Middle frontal gyrus (tissue), 1 donor: ENCODE data around the gene SPTLC2.

Experiments
- DNase-seq: peaks from one replicate; pipeline ENCODE4 v3.0.0-alpha.2; 2015; ENCODE audit warnings: low spot score; ENCODE audit errors: extremely low spot score

The SPTLC2 gene

DNA sequence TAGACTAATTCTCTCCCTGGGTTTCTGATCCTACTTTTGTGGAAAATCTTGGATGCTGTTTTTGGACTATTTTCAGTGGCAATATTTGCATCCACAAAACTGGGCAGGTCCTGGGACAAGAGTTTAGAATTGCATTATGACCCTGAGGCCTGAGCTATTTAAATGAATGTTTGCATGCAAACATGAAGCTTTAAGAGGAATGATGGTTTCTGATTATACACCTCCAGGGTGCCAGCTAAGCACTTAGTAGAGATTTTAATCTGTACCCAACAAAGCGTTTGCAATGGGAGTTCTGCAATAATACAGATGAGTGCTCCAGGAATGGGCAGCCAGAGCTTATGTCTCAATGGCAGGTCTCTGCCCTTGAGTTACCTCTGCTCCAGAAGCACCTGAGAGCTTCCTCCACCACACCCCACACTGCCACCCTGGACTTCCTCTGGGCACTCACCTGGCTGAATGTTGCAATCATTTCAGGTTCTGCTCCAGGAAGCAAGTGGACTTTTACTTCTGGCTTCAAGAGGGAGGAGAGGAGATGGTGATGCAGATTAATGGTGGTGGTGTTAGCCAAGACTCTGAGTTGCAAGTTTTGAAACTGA, 6.0 kb upstream of the SPTLC2 start:
- no peak for DNase-seq

DNA sequence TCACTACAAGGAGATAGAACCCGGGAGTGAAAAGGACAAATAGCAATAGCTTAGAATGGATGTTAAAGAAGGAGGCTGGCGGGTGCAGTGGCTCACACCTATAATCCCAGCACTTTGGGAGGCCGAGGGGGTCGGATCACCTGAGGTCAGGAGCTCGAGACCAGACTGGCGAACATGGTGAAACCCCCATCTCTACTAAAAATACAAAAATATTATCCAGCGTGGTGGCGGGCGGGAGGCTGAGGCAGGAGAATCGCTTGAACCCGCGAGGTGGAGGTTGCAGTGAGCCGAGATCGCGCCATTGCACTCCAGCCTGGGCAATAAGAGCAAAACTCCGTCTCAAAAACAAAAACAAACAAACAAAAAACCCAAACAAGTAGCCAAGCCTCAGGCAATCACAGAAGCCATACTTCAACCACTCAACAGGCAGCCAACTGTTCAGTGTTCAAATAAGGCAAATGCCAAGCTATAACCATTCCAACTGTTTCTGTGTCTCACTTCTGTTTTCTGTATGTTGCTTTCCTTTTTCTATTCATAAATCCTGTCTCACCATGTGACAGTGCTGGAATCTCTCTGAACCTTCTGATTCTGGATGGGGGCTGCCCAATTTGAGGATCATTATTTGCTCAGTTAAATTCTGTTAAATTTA, 3.9 kb upstream of the SPTLC2 start:
- DNase-seq, result no peak

- DNase-seq, result no peak
These were observed 2.0 kb upstream of the SPTLC2 start for GRCh38 chr14:77618381-77618970.

DNA sequence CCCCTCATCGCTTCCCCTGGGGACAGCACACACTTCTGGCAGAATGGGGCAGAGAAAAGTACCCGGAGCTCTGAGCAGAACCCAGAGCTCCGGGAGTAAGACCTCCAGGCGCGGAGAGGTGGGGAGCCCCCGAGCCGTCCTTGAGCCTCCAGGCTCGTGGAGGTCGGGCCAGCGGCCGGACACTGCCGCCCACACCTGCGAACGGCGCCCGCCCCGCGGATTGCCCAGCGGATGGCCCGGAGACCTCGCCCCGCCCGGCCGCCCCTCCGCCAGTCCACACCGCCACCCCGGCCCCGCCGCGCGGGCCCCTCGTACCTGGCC, 344 bp downstream of the SPTLC2 start:
- no peak for DNase-seq

- no peak for DNase-seq
These were observed 890 bp downstream of the SPTLC2 start for GRCh38 chr14:77615361-77616132.

GRCh38 chr14:77613201-77613600, 3.2 kb downstream of the SPTLC2 start:
- no peak for DNase-seq

- DNase-seq, result no peak
These were observed 4.3 kb downstream of the SPTLC2 start for GRCh38 chr14:77612011-77612620.

DNA sequence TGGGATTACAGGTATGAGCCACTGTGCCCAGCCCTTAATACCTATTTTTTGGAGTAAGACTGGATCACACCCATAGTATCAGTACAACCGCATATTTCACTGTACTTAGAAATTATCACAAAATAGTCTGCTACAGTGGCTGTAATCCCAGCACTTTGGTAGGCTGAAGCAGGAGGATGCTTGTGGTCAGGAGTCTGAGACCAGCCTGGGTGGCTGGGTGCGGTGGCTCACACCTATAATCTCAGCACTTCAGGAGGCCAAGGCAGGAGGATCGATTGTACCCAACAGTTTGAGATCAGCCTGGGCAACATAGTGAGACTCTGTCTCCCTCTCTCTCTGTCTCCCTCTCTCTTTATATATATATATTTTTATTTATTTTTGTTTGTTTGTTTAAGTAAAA, 5.9 kb downstream of the SPTLC2 start:
- no peak for DNase-seq

DNA sequence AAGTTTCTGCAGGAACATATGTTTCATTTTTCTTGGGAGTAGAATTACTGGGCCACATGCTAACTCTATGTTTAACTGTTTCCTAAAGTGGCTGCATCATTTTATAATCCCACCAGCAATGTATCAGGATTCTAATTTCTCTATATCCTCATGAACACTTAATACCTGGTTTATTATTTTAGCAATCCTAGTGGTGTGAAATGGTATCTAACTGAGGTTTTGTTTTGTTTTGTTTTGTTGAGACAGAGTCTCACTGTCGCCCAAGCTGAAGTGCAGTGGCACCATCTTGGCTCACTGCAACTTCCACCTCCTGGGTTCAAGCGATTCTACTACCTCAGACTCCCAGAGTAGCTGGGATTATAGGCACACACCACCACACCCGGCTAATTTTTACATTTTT, 6.5 kb downstream of the SPTLC2 start:
- DNase-seq, result no peak

- no peak for DNase-seq
These were observed 8.6 kb downstream of the SPTLC2 start for GRCh38 chr14:77607741-77608302.

DNA sequence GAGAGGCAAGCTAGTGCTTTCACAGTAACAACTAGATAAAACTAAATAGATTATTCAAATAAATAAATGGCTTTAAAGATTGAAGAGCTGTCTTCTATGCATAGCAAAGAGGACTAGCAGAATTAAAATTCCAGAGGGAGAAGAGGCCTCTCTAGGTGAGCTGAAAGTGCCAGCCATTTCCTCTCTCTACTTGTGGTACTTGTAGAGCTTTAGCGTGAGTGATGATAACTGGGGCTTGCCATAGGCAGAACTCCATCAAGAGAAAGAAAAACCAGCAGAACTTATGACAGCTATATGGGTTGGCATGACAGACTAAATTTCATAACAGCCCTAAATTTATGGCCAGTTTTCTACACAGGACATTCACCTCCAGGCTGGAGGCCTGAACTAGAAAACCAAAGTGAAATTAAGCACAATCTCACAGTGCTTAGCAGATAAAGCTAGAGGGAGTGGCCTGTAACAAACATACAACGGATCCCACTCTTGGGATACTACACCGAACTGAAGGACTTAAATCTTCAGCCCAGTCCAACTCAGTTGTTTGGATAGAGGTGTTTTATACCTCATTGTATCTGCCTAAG, 11.0 kb downstream of the SPTLC2 start:
- no peak for DNase-seq

DNA sequence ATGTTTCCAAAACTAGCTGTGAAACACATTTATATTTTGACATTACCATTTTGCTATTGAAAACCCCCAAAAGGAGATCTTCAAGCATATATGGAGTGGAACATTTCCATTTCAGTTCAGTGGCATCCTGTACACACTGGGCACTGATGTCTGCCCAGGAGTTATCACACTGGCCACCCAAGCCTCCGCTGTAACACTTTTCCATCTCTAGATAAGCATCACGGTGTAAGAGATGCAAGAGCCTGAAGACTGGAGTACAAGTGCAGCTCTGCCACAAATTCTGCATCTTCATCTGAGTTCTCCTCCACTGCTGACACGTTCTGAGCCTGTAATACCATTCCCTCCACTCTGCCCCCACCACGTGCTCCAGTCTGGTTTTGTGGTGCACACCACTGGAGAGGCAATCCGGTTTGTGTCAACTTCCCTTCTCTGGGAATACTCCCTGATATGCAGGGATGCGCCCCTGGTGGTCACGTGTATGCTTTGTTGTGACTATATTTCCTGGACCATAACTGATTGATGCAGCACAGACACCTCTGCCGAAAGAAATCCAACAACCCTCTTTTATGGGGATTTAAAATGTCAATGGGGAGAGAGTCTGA, 12.7 kb downstream of the SPTLC2 start:
- no peak for DNase-seq

DNA sequence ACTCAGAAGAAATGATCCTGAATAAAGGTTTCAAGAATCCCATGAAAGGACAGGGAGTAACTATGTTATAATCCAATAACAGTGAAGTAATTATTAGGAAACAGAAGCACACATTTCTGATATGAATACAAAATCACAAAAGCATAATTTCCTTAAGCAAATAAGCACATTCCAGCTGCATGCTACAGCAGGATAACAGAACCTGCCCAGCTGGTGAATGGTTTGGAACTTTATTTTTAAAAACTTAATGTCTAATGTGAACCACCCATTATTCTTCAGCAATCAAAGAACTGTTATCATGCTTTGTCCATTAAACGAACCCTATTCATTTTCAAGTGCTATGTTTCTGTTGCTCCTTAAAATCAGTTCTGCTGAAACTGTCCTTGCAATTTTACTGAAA, 13.4 kb downstream of the SPTLC2 start:
- no peak for DNase-seq

DNA sequence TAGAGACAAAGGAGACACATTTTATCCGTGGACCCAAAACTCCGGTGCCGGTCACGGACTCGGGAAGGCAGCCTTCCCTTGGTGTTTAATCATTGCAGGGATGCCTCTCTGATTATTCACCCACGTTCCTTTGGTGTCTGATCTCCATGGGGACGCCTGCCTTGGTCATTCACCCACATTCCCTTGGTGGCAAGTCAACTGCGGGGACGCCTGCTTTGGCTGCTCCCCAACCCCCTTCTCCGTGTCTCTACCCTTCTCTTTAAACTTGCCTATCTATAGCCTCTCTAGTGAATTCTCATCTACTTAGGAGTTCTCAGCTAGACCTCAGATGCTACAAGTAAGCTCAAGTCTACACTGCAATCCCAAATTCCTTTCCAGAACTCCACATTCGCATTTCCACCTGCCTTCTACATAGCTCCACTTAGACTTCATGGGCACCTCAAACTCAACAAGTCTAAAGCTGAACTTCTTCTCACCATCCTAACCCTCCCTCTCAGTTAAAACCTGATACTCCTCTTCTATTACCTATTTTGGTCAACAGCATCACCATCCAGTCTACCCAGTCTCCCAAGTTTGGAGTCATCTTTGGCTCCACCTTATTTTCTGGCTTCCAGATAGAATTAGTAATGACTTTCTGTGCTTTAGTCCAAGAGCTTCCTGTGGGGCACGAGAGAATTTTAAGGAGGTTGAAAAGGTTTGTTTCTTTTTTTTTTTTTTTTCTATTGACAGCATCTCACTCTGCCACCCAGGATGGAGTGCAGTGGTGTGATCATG, 14.4 kb downstream of the SPTLC2 start:
- no peak for DNase-seq

- DNase-seq, result no peak
These were observed 16.5 kb downstream of the SPTLC2 start for GRCh38 chr14:77599889-77600288.

- no peak for DNase-seq
These were observed 17.9 kb downstream of the SPTLC2 start for GRCh38 chr14:77598366-77599070.

GRCh38 chr14:77593501-77593961, 22.9 kb downstream of the SPTLC2 start:
- DNase-seq, result no peak

DNA sequence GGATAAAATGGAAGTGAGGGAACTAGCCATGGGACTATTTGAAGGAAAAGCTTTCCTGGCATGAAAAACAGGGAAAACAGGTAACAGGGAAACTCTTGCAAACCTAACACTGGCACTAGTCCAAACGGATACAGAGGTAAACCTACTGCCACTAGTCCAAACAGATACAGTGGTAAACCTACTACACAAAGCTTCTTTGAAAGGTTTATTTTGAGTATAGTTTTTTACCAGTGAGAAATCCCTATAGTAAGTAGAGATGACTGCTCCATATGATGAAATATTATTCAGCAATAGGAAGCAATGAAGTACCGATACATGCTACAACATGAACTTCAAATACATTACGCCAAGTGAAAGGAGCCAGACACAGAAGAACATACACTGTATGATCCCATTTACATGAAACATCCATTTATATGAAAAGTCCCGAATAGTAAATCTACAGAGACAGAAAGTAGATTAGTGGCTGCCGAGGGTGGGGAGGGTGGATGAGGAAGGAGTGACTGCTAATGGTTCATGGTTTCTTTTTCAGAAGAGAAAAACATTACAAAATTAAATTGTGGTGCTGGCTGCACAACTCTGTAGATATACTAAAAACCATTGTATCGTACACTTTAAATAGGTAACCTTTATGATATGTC, 25.5 kb downstream of the SPTLC2 start:
- no peak for DNase-seq

- DNase-seq, result no peak
These were observed 27.3 kb downstream of the SPTLC2 start for GRCh38 chr14:77589099-77589498.
